Endothelial cell of umbilical vein (primary cell): ENCODE measurements around the gene CLOCK. TPM values are rescaled to one million over a fixed set of nuclear protein-coding genes. Genes with fewer than 3 reads are reported as not detected.

Source experiments
- BruUV-seq: library from RNA; stranded (reverse); fragments of 400-500 nt; replicated peaks from 2 replicates; lab custom pipeline; 2021; lab: Mats Ljungman, UMichigan
- CTCF ChIA-PET: fragments of 300-600, 350-600 bp; sonication (Branson Sonifier 250); formaldehyde crosslinking; loops from one replicate; lab custom pipeline; 2021; ENCODE audit warnings: antibody characterized with exemption, inconsistent platforms; lab: Charles Lee
- POLR2A ChIA-PET: fragments of 300-600, 350-600 bp; sonication (Branson Sonifier 250); formaldehyde crosslinking; loops from one replicate; lab custom pipeline; 2021; ENCODE audit warnings: antibody characterized with exemption, inconsistent platforms; lab: Charles Lee
- DNase-seq: peaks from one replicate; pipeline ENCODE4 v3.0.0-alpha.2; 2011; ENCODE audit warnings: low read depth, low spot score
- FAIRE-seq: peaks from 2 replicates; lab custom pipeline; 2011; peaks lifted over from hg19 to GRCh38; lab: Jason Lieb, UNC
- H2AFZ ChIP-seq: 2 replicates; pipeline ENCODE4 v1.6.0; 2012; ENCODE audit warnings: low read depth, low read length, control low read depth, inconsistent platforms
- H3K27ac ChIP-seq: 2 replicates; pipeline ENCODE4 v1.5.1; 2011; ENCODE audit warnings: low read depth, mild to moderate bottlenecking, control low read depth, low read length, moderate library complexity; ENCODE audit not compliant: insufficient read depth
- H3K27me3 ChIP-seq, 2 experiments: 2 replicates each; pipeline versions ENCODE4 v1.6.0 to v1.6.1; 2011; ENCODE audit warnings: low read length in 2 of 2, mixed read lengths in 1 of 2; ENCODE audit not compliant: control insufficient read depth in 2 of 2, insufficient read depth in 2 of 2
- H3K36me3 ChIP-seq, 2 experiments: 2 replicates in 1 of 2; 3 replicates in 1 of 2; pipeline ENCODE4 v1.5.1; 2011; ENCODE audit warnings: low read length in 2 of 2, mild to moderate bottlenecking in 1 of 2, moderate library complexity in 1 of 2; ENCODE audit not compliant: control insufficient read depth in 2 of 2, insufficient read depth in 2 of 2; ENCODE audit errors: extremely low read depth in 1 of 2
- H3K4me1 ChIP-seq: 3 replicates; pipeline ENCODE4 v1.5.1; 2011; ENCODE audit warnings: mild to moderate bottlenecking, low read length; ENCODE audit not compliant: control insufficient read depth, insufficient read depth; ENCODE audit errors: extremely low read depth
- H3K4me2 ChIP-seq: 2 replicates; pipeline ENCODE4 v1.6.1; 2011; ENCODE audit warnings: low read length, control low read depth, mixed read lengths; ENCODE audit not compliant: insufficient read depth
- H3K4me3 ChIP-seq, 3 experiments: fragments of 200-600 bp in 1 of 3; sonication (generic), shearing (Covaris generic) in 1 of 3; replicated peaks in 1 of 3; 2 replicates each; pipeline ENCODE4 v1.5.1; 2011 to 2016; ENCODE audit warnings: control low read depth in 3 of 3, low read length in 3 of 3, mild to moderate bottlenecking in 2 of 3, inconsistent platforms in 1 of 3, low read depth in 1 of 3, moderate library complexity in 1 of 3; ENCODE audit not compliant: insufficient read depth in 1 of 3
- H3K79me2 ChIP-seq: 2 replicates; pipeline ENCODE4 v1.6.0; 2012; ENCODE audit warnings: low read length, inconsistent platforms; ENCODE audit not compliant: control insufficient read depth, insufficient read depth
- H3K9ac ChIP-seq: replicated peaks from 2 replicates; pipeline ENCODE3; 2011; ENCODE audit warnings: low read length, control low read depth; ENCODE audit not compliant: insufficient read depth; ENCODE audit errors: extremely low read depth
- H3K9me1 ChIP-seq: replicated peaks from 3 replicates; pipeline ENCODE4 v1.6.0; 2011; ENCODE audit warnings: mild to moderate bottlenecking, low read length; ENCODE audit not compliant: control insufficient read depth, insufficient read depth; ENCODE audit errors: extremely low read depth
- H3K9me3 ChIP-seq: replicated peaks from 2 replicates; pipeline ENCODE4 v1.5.1; 2012; ENCODE audit warnings: low read length, inconsistent platforms; ENCODE audit not compliant: control insufficient read depth, insufficient read depth
- H4K20me1 ChIP-seq: replicated peaks from 2 replicates; pipeline ENCODE3; 2011; ENCODE audit warnings: mild to moderate bottlenecking, low read length; ENCODE audit not compliant: control insufficient read depth, insufficient read depth; ENCODE audit errors: extremely low read depth
- EZH2 ChIP-seq: IDR thresholded peaks from 2 replicates; pipeline ENCODE4 v1.6.1; 2012; ENCODE audit warnings: borderline replicate concordance, low read depth, mild to moderate bottlenecking, moderate library complexity, low read length, inconsistent platforms; ENCODE audit not compliant: severe bottlenecking
- FOS ChIP-seq: IDR thresholded peaks from 2 replicates; pipeline ENCODE4 v1.6.1; 2011; ENCODE audit warnings: mild to moderate bottlenecking, low read length, moderate library complexity, borderline replicate concordance; ENCODE audit not compliant: insufficient read depth
- GATA2 ChIP-seq: IDR thresholded peaks from 2 replicates; pipeline ENCODE4 v1.7.0; 2011; ENCODE audit warnings: low read depth, mild to moderate bottlenecking, moderate library complexity, mixed read lengths, low read length; ENCODE audit not compliant: insufficient read length, insufficient read depth
- JUN ChIP-seq: IDR thresholded peaks from 2 replicates; pipeline ENCODE4 v1.6.1; 2011; ENCODE audit warnings: borderline replicate concordance, low read depth; ENCODE audit not compliant: insufficient read length, insufficient read depth
- MAX ChIP-seq: IDR thresholded peaks from 2 replicates; pipeline ENCODE4 v1.6.1; 2011; ENCODE audit not compliant: insufficient read depth, insufficient read length
- MYC ChIP-seq: IDR thresholded peaks from one replicate; pipeline ENCODE4 v1.6.1; 2011; ENCODE audit warnings: mild to moderate bottlenecking, low read depth, low read length
- POLR2A ChIP-seq: IDR thresholded peaks from 2 replicates; pipeline ENCODE4 v1.6.1; 2012; ENCODE audit warnings: low read depth, mild to moderate bottlenecking, control low read depth, low read length
- POLR2AphosphoS5 ChIP-seq: IDR thresholded peaks from 2 replicates; pipeline ENCODE4 v1.6.1; 2012; ENCODE audit warnings: low read depth, mild to moderate bottlenecking, control low read depth, low read length, moderate library complexity; ENCODE audit not compliant: insufficient read depth
- dilution Hi-C: fragments of 300-500 bp; cut with MboI; formaldehyde crosslinking; loops from one replicate; pipeline ENCODE4 v1.15.0; 2019; ENCODE audit warnings: low sequenced_read_pairs; ENCODE audit not compliant: extremely low pct_ligation_motif_present
- intact Hi-C: fragments of 100-400 bp; cut with micrococcal nuclease; formaldehyde crosslinking; loops from one replicate; pipeline ENCODE4 v1.10.0; 2022
- polyA plus RNA-seq, 4 experiments: library from polyadenylated mRNA; depleted of rRNA in 3 of 4; stranded (reverse) in 3 of 4; unstranded in 1 of 4; fragments of >200 nt; gene quantifications; 2 replicates each; pipeline versions ENCODE4 v1.2.1 to v1.2.3, GENCODE V29; 2011 to 2012; ENCODE audit warnings: missing spikeins in 1 of 4
- total RNA-seq: library from RNA; stranded (reverse); gene quantifications from 2 replicates; pipeline ENCODE4 v1.2.3, GENCODE V29; 2021
- TF ChIP-seq, protein P1 (sequence below), 2 donors: IDR thresholded peaks; 1 replicate in 1 of 2; 2 replicates in 1 of 2; pipeline ENCODE4 v1.5.1; 2011; ENCODE audit warnings: low read length in 2 of 2, mild to moderate bottlenecking in 2 of 2, moderate library complexity in 2 of 2, control low read depth in 1 of 2, inconsistent platforms in 1 of 2, low read depth in 1 of 2; ENCODE audit not compliant: insufficient read depth in 1 of 2; ENCODE audit errors: extremely low read depth in 1 of 2

CLOCK gene
- total and polyA plus RNA-seq, 2 donors (not counting 3 experiments of a cell fraction or from before 2014, with no cell fraction given) = 7.5 to 23.8 TPM

DNA sequence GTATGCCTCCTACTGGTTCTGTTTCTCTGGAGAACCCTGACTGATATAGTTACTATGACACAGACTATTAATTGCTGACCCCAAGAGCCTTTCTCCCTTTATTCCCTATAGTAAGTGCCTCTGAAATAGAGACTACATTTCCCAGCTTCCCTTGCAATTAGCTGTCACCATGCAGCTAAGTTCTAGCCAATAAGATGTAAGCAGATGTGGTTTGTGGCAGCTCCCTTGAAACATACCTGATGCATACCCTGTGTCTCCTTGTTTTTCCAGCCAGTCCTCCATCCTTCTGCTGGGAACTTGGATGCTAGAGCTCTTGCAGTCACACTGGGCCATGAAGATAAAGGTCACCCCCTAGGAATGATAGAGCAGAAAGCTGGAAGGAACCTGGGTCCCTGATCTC lies 160.6 kb downstream of the CLOCK start:
- Histone ChIP-seq H3K4me2 (no peak overlapping the region), H3K27ac (no peak overlapping the region), H2AFZ (no peak overlapping the region), H3K27me3 (no peaks in the 10 kb centered on the region), H3K79me2 (no peaks in the 10 kb centered on the region), H3K4me3 (no peak overlapping the region), H3K9ac (no peak overlapping the region), H3K4me1 (no peaks in the 10 kb centered on the region), H3K9me1 (no peaks in the 10 kb centered on the region), H4K20me1 (no peaks in the 10 kb centered on the region), H3K36me3 (no peaks in the 10 kb centered on the region), H3K9me3 (no peaks in the 10 kb centered on the region)
- dilution Hi-C loops (no loop called here), intact Hi-C loops (no loop called here)
- TF ChIP-seq JUN = no peak
- TF ChIP-seq EZH2 = no peak
- TF ChIP-seq, protein P1, sequence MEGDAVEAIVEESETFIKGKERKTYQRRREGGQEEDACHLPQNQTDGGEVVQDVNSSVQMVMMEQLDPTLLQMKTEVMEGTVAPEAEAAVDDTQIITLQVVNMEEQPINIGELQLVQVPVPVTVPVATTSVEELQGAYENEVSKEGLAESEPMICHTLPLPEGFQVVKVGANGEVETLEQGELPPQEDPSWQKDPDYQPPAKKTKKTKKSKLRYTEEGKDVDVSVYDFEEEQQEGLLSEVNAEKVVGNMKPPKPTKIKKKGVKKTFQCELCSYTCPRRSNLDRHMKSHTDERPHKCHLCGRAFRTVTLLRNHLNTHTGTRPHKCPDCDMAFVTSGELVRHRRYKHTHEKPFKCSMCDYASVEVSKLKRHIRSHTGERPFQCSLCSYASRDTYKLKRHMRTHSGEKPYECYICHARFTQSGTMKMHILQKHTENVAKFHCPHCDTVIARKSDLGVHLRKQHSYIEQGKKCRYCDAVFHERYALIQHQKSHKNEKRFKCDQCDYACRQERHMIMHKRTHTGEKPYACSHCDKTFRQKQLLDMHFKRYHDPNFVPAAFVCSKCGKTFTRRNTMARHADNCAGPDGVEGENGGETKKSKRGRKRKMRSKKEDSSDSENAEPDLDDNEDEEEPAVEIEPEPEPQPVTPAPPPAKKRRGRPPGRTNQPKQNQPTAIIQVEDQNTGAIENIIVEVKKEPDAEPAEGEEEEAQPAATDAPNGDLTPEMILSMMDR (IDR thresholded peaks at IDR 0.05; ENCODE audit: extremely low read depth in 1 of 2, insufficient read depth in 1 of 2, low read depth in 1 of 2, low read length in 2 of 2) = no peak
- TF ChIP-seq GATA2 = no peak
- no peak for TF ChIP-seq MAX
- TF ChIP-seq MYC = no peak
- TF ChIP-seq FOS = no peak
- TF ChIP-seq POLR2AphosphoS5 = no peak
- TF ChIP-seq POLR2A = no peak
- DNase-seq (peak; percentile 21), FAIRE-seq (peak; percentile 61)
- ChIA-PET CTCF (interaction anchor here (1.4 to 3.1 kb wide), 4 partner anchors 9 to 415 kb away, joined by 3 to 9 read pairs (median 6); partner anchors contain the start of gene TMEM165), POLR2A (interaction anchor here (1.4 kb wide), 1 partner anchor 9 kb away, joined by 4 read pairs; the partner anchor contains the start of gene TMEM165)
- BruUV-seq = no TSS peak
